ENCODE measurements around the gene BGLAP.
"Not testable (repeated sequence)": the region's sequence is repeated elsewhere in the genome, so short reads cannot be mapped to it uniquely, and the experiment has no call there.

The BGLAP gene

GRCh38 chr1:156211243-156211642 is 30.7 kb upstream of the BGLAP start:
- intact Hi-C loops (cut with DNase I; ENCODE audit: low total_unique reads), result loop anchor here (5.0 kb wide), 1 partner anchor 64 kb away; no protein-coding TSS in a partner anchor
- no peak for TF ChIP-seq CTCF (IDR thresholded peaks at IDR 0.05)
- Histone ChIP-seq H3K4me1 (peaks cover 0 to 17% (median 13%) of the 10 kb centered on the region in 4 donors), H3K4me3 (no peak overlapping the region), H3K27ac (no peak overlapping the region), H3K9me3 (no peaks in the 10 kb centered on the region), H3K27me3 (no peaks in the 10 kb centered on the region), H3K36me3 (peaks cover 20 to 52% (median 20%) of the 10 kb centered on the region in 3 donors)
- no peak for DNase-seq

GRCh38 chr1:156212130-156212529 is 29.9 kb upstream of the BGLAP start:
- peaks cover 0 to 17% (median 13%) of the 10 kb centered on the region in 4 donors for H3K4me1 ChIP-seq
- H3K27ac ChIP-seq, result peak overlapping the region; percentile 86 to 89
- intact Hi-C loops (cut with DNase I; ENCODE audit: low total_unique reads), result loop anchor here (5.0 kb wide), 1 partner anchor 65 kb away; no protein-coding TSS in a partner anchor
- H3K36me3 ChIP-seq, result peaks cover 16 to 43% (median 20%) of the 10 kb centered on the region in 3 donors
- H3K9me3 ChIP-seq, result no peaks in the 10 kb centered on the region
- peak overlapping the region; percentile 56 to 64 for H3K4me3 ChIP-seq
- no peak for DNase-seq
- H3K27me3 ChIP-seq, result no peaks in the 10 kb centered on the region
- TF ChIP-seq CTCF (IDR thresholded peaks at IDR 0.05), result no peak

- intact Hi-C loops (cut with DNase I; ENCODE audit: low total_unique reads), result loop anchor here (1.0 to 5.0 kb wide), 2 partner anchors 19 to 66 kb away; partner anchors contain the start of gene SLC25A44
- no peak for TF ChIP-seq CTCF (IDR thresholded peaks at IDR 0.05)
- H3K27ac ChIP-seq, result peak within 1 kb of the TSS; percentile 86 to 89
- H3K4me3 ChIP-seq, result peak within 1 kb of the TSS; percentile 56 to 64
- DNase-seq, result peak; percentile 98 to 99
- H3K36me3 ChIP-seq, result peaks cover 13 to 34% (median 18%) of the 10 kb centered on the region in 3 donors
- peaks cover 0 to 26% (median 19%) of the 10 kb centered on the region in 4 donors for H3K4me1 ChIP-seq
- H3K27me3 ChIP-seq, result no peaks in the 10 kb centered on the region
- no peaks in the 10 kb centered on the region for H3K9me3 ChIP-seq
Observed at GRCh38 chr1:156212833-156213643, 28.9 kb upstream of the BGLAP start, which contains the start of gene PMF1. Gene PMF1, plus strand, starts transcription at chr1:156213007. Its CDS starts 9 bp downstream, at chr1:156213016.

GRCh38 chr1:156213644-156213966 is 28.4 kb upstream of the BGLAP start:
- no peak for TF ChIP-seq CTCF (IDR thresholded peaks at IDR 0.05)
- no peaks in the 10 kb centered on the region for H3K9me3 ChIP-seq
- peaks cover 7 to 29% (median 12%) of the 10 kb centered on the region in 3 donors for H3K36me3 ChIP-seq
- no peak for DNase-seq
- H3K27ac ChIP-seq, result peak overlapping the region; percentile 86 to 89
- H3K4me3 ChIP-seq, result peak overlapping the region; percentile 56 to 64
- H3K4me1 ChIP-seq, result peaks cover 0 to 31% (median 22%) of the 10 kb centered on the region in 4 donors
- intact Hi-C loops (cut with DNase I; ENCODE audit: low total_unique reads), result loop anchor here (1.0 to 5.0 kb wide), 2 partner anchors 19 to 66 kb away; partner anchors contain the start of gene SLC25A44
- no peaks in the 10 kb centered on the region for H3K27me3 ChIP-seq

- Histone ChIP-seq H3K27ac (peak overlapping the region; percentile 86 to 89), H3K27me3 (no peaks in the 10 kb centered on the region), H3K36me3 (peaks cover 7 to 23% (median 8%) of the 10 kb centered on the region in 3 donors), H3K4me3 (peak overlapping the region; percentile 56 to 64), H3K9me3 (no peaks in the 10 kb centered on the region), H3K4me1 (peaks cover 0 to 31% (median 22%) of the 10 kb centered on the region in 4 donors)
- intact Hi-C loops (cut with DNase I; ENCODE audit: low total_unique reads), result loop anchor here (5.0 kb wide), 1 partner anchor 67 kb away; no protein-coding TSS in a partner anchor
- TF ChIP-seq CTCF (IDR thresholded peaks at IDR 0.05), result no peak
- DNase-seq, result no peak
Observed at GRCh38 chr1:156214024-156214748, 27.8 kb upstream of the BGLAP start.

- H3K9me3 ChIP-seq; intact Hi-C loops (cut with DNase I; ENCODE audit: low total_unique reads); H3K27ac ChIP-seq; H3K4me3 ChIP-seq; H3K27me3 ChIP-seq; DNase-seq: not testable (repeated sequence)
- Histone ChIP-seq H3K36me3 (peaks cover 10 to 21% (median 10%) of the 10 kb centered on the region in 3 donors), H3K4me1 (peaks cover 0 to 31% (median 22%) of the 10 kb centered on the region in 4 donors)
Observed at GRCh38 chr1:156216361-156217086, 25.5 kb upstream of the BGLAP start.
